HG02571 (cell line): Measurements from ENCODE around the gene HSD17B4.
A peak's percentile ranks its signal among the peaks of the same experiment; 100 is the strongest.
"Not testable (repeated sequence)": the region's sequence is repeated elsewhere in the genome, so short reads cannot be mapped to it uniquely, and the experiment has no call there.

Source experiments
- ATAC-seq: cut with Tn5 transposase; IDR thresholded peaks from one replicate; pipeline ENCODE4 v1.9.1; 2021; ENCODE audit warnings: mild to moderate bottlenecking, moderate library complexity; ENCODE audit not compliant: unreplicated experiment

The HSD17B4 gene

GRCh38 chr5:119476341-119476740 lies 24.0 kb downstream of the HSD17B4 start:
- ATAC-seq = no peak

GRCh38 chr5:119478781-119479180 lies 26.5 kb downstream of the HSD17B4 start:
- ATAC-seq = no peak

GRCh38 chr5:119480629-119481028 lies 28.3 kb downstream of the HSD17B4 start:
- ATAC-seq = not testable (repeated sequence)

DNA sequence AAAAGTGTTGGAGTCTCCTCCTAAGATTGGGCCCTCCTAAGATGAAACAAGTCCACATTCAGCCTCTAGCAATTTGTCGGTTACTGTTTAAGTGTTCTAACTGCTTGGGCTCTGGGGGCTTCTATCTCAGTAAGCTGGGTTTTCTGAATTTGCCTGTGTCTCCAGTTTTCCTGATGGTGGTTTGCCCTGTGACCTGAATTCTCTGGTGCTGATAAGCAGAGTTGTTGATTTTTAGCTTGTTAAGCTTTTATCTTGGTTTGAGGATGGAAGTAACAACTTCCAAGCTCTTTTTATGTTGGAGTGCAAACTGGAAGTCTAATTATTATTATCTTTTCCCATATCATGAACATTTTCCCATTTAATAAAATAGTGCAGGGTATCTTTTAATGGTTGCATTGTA lies 30.9 kb downstream of the HSD17B4 start:
- ATAC-seq = no peak

- no peak for ATAC-seq
These were observed 32.6 kb downstream of the HSD17B4 start for GRCh38 chr5:119484884-119485283.

GRCh38 chr5:119501671-119502179 lies 49.4 kb downstream of the HSD17B4 start:
- no peak for ATAC-seq

DNA sequence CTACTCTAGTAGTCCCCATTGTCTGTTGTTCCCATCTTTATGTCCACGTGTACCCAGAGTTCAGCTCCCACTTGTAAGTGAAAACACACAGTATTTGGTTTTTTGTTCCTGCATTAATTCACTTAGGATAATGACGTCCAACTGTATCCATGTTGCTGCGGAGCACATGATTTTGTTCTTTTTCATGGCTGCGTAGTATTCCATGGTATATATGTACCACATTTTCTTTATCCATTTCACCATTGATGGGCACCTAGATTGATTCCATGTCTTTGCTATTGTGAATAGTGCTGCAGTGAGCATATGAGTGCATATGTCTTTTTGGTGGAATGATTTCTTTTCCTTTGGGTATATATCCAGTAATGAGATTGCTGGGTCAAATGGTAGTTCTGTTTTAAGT lies 51.6 kb downstream of the HSD17B4 start:
- ATAC-seq = not testable (repeated sequence)

- ATAC-seq = no peak
These were observed 60.0 kb downstream of the HSD17B4 start for GRCh38 chr5:119512277-119512676.

- no peak for ATAC-seq
These were observed 62.9 kb downstream of the HSD17B4 start for GRCh38 chr5:119515192-119515591.

- ATAC-seq = not testable (repeated sequence)
These were observed 64.8 kb downstream of the HSD17B4 start for GRCh38 chr5:119517115-119517514.

GRCh38 chr5:119521232-119521631 lies 68.9 kb downstream of the HSD17B4 start:
- no peak for ATAC-seq

DNA sequence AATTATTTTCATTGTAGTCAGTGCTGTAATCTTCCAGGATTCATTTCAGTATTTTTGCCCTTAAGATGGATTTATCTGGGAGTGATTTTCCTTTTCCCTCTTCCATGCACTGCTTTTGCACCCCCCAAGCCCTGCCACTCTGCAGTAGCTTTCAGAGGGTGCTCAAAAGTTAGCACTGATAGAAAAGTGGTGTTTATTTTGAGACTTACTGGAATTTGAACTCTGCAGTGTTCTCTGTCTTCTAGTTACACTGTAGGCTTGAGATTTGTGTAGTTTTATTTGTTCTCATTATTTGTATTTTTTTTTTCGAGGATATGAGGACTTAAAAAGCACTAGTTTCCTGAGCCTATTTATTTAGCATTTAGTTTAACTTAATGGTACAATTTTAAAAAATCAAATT lies 70.5 kb downstream of the HSD17B4 start:
- ATAC-seq = no peak

GRCh38 chr5:119524485-119524884 lies 72.2 kb downstream of the HSD17B4 start:
- ATAC-seq = no peak

- no peak for ATAC-seq
These were observed 75.1 kb downstream of the HSD17B4 start for GRCh38 chr5:119527351-119527750.

DNA sequence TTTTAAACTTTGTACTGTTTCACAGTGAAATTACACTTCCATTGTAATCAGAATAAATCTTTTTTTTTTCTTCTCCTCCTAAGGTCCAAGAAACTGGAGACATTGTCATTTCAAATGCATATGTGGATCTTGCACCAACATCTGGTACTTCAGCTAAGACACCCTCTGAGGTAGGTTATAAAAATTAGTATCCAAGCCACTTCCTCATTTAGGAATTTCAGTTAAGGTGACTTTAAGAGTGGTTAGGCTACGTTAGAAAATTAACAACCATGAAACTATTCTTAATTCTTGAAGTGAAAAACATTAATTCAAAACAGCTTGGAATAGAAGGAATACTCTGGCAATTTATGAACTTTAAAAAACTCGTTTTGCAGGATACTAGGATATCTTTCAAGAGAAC lies 77.5 kb downstream of the HSD17B4 start:
- no peak for ATAC-seq

DNA sequence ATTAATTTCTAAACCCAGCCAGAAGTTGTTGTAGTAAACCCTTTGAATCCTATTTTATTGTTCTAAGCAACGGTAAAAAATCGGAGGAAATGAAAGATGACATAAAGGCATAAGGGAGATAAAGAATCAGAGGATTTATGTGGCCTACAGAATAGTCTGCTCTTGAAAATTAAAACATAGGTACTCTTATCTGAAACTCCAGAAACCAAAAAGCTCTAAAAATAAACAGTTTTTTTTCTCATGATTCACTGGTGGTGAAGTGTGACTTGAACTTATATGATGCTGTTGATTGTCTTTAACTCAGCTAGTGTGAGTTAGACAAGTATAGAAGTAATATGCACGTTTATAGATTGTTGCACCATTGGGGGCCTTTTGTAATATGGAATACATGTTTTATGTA lies 80.3 kb downstream of the HSD17B4 start:
- ATAC-seq = no peak

GRCh38 chr5:119537704-119538103 lies 85.4 kb downstream of the HSD17B4 start:
- ATAC-seq = peak; percentile 100

DNA sequence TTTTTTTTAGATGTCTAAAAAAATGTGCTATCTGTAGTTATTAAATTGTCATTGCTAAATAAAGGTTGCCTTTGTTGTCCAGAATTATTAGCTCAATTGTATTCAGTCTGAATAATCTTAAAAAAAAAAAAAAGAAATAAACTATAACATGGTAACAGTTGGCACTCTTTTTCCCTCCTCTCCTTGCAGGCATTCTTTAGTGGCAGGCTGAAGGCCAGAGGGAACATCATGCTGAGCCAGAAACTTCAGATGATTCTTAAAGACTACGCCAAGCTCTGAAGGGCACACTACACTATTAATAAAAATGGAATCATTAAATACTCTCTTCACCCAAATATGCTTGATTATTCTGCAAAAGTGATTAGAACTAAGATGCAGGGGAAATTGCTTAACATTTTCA lies 89.4 kb downstream of the HSD17B4 start:
- ATAC-seq = no peak

DNA sequence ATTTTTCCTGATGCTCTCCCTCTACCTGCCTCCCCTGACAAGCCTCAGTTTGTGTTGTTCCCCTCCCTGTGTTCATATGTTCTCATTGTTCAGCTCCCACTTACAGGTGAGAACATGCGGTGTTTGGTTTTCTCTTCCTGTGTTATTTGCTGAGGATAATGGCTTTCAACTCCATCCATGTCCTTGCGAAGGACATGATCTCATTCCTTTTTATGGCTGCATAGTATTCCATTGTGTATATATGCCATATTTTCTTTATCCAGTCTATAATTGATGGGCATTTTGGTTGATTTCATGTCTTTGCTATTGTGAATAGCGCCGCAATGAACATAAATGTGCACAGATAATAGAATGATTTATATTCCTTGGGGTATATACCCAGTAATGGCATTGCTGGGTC lies 99.5 kb downstream of the HSD17B4 start:
- ATAC-seq = no peak

DNA sequence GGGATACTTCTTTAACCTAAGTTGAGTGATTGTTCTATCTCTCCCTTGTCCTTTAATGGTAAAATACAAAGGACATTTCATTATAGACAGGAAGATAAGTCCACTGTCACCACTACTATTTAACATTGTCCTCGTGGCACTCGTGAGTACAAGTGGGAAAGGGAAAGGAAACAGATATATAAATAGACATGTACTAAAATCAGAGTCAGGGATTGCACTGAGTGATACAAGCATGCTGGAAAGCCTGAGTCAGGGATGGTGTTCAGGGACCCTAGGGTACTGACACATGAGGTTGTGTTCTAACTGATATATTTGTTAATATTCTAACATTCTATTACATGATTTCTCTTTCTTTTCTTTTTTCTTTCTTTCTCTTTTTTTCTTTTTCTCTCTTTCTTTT lies 102.3 kb downstream of the HSD17B4 start:
- ATAC-seq = no peak

GRCh38 chr5:119570910-119571309 lies 118.6 kb downstream of the HSD17B4 start:
- no peak for ATAC-seq

- peak; percentile 51 for ATAC-seq
These were observed 126.6 kb downstream of the HSD17B4 start for GRCh38 chr5:119578937-119579336.

- ATAC-seq = no peak
These were observed 130.7 kb downstream of the HSD17B4 start for GRCh38 chr5:119582987-119583386.

DNA sequence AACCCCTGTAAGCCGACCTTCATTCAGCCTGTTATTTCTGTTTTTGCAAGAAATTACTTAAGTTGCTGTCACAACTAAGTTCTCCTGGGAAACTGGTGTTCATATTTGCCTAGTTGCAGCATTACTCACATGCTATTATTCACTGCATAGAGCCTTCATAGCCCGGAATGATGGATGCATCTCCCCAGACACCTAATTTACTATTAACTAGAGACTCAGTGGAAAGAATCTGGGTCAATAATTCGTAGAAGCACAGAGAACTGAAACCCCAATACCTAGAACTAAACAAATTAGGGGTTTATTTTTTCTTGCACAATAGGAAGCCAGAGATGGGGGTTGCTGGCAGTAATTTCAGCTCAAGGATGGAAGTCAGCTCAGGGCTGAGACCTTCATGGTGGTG lies 131.4 kb downstream of the HSD17B4 start:
- ATAC-seq = peak; percentile 80
